ENCODE measurements around the gene GLP2R. TPM values are rescaled to one million over a fixed set of nuclear protein-coding genes. Genes with fewer than 3 reads are reported as not detected.
A peak's percentile ranks its signal among the peaks of the same experiment; 100 is the strongest.

GLP2R gene
- total RNA-seq, 4 donors from 2014 or later, result 7.2 to 17.2 (median 12.2) TPM

DNA sequence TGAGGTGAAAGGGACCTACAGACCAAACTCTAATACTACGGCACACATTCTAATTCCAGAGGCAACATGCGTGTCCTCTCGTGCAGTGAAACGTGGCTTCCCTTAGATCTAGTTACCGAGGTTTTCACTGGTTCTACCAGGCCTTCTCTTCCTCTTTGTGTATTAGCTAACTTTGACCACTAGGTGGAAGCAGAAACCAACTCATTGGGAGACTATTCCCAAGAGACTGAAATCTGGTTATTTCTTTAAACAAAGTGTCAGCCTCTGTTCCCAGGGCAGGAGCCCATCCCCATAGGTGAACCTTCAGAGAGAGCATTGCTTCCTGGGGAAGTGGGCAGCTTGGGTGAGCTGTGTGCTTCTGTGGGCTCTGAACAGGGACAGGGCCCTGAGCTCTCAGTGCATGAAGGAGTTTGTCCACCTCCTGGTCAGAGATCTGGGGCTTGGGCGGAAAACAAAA lies 99.0 kb downstream of the GLP2R start:
- Histone ChIP-seq H3K4me3 (no peak overlapping the region), H3K4me1 (peaks cover 0 to 3% (median 0%) of the 10 kb centered on the region in 4 donors), H3K27ac (no peak overlapping the region), H3K9me3 (no peaks in the 10 kb centered on the region), H3K36me3 (no peaks in the 10 kb centered on the region), H3K27me3 (no peaks in the 10 kb centered on the region)
- in situ Hi-C loops (cut with MboI; ENCODE audit: low pct_ligation_motif_present in 1 of 4, low pct_unique_long_range_greater_than_20kb in 1 of 4, low sequenced_read_pairs in 3 of 4), result loop anchor here in 2 of 4 donors (10.0 to 25.0 kb wide), 2 partner anchors 688 to 690 kb away; no protein-coding TSS in a partner anchor
- intact Hi-C loops (cut with DNase I; ENCODE audit: low total_unique reads), result loop anchor here (10.0 kb wide), 2 partner anchors 300 to 690 kb away; no protein-coding TSS in a partner anchor
- WGBS, 2 donors (ENCODE audit: low coverage in 1 of 2), result 10 to 19% methylated on average over 5 to 6 of the region's 6 CpGs
- no peak for DNase-seq
- TF ChIP-seq, protein P1, sequence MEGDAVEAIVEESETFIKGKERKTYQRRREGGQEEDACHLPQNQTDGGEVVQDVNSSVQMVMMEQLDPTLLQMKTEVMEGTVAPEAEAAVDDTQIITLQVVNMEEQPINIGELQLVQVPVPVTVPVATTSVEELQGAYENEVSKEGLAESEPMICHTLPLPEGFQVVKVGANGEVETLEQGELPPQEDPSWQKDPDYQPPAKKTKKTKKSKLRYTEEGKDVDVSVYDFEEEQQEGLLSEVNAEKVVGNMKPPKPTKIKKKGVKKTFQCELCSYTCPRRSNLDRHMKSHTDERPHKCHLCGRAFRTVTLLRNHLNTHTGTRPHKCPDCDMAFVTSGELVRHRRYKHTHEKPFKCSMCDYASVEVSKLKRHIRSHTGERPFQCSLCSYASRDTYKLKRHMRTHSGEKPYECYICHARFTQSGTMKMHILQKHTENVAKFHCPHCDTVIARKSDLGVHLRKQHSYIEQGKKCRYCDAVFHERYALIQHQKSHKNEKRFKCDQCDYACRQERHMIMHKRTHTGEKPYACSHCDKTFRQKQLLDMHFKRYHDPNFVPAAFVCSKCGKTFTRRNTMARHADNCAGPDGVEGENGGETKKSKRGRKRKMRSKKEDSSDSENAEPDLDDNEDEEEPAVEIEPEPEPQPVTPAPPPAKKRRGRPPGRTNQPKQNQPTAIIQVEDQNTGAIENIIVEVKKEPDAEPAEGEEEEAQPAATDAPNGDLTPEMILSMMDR (IDR thresholded peaks at IDR 0.05), result peak; percentile 70 to 89 (median 75)
- no peak for TF ChIP-seq POLR2AphosphoS5 (IDR thresholded peaks at IDR 0.05)

DNA sequence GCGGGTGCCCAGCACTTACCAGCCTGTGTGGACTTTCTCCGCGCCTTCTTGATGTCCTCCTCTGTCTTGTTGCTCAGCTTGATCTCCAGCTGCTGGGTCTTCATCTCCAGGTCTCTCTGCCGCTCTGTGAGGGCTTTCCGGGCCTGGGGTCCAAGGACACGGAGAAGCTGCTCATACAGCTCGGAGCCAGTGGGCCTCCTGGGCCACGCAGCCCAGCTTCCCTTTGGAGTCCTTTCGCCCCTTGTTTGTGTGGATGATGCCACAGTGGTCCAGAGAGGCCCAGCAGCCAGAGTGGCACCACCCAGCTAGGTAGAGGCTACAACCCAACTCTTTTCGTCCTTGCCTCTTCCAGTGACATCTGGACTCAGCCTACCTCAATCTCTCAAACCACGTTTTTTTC lies 99.7 kb downstream of the GLP2R start:
- 74% methylated on average over 11 of the region's 11 CpGs; no CpG with 5 or more reads in 1 of the 2 donors for WGBS, 2 donors (ENCODE audit: low coverage in 1 of 2)
- intact Hi-C loops (cut with DNase I; ENCODE audit: low total_unique reads), result loop anchor here (10.0 kb wide), 2 partner anchors 299 to 689 kb away; no protein-coding TSS in a partner anchor
- Histone ChIP-seq H3K27me3 (no peaks in the 10 kb centered on the region), H3K4me1 (peaks cover 0 to 3% (median 0%) of the 10 kb centered on the region in 4 donors), H3K4me3 (no peak overlapping the region), H3K36me3 (no peaks in the 10 kb centered on the region), H3K9me3 (no peaks in the 10 kb centered on the region), H3K27ac (no peak overlapping the region)
- in situ Hi-C loops (cut with MboI; ENCODE audit: low pct_ligation_motif_present in 1 of 4, low pct_unique_long_range_greater_than_20kb in 1 of 4, low sequenced_read_pairs in 3 of 4), result loop anchor here in 1 of 4 donors (10.0 kb wide), 1 partner anchor 689 kb away; no protein-coding TSS in a partner anchor
- TF ChIP-seq, protein P1 (IDR thresholded peaks at IDR 0.05), result no peak
- TF ChIP-seq EP300 (IDR thresholded peaks at IDR 0.05; ENCODE audit: low read depth) (no peak), POLR2A (IDR thresholded peaks at IDR 0.05) (no peak), POLR2AphosphoS5 (IDR thresholded peaks at IDR 0.05) (no peak)
- no peak for DNase-seq

DNA sequence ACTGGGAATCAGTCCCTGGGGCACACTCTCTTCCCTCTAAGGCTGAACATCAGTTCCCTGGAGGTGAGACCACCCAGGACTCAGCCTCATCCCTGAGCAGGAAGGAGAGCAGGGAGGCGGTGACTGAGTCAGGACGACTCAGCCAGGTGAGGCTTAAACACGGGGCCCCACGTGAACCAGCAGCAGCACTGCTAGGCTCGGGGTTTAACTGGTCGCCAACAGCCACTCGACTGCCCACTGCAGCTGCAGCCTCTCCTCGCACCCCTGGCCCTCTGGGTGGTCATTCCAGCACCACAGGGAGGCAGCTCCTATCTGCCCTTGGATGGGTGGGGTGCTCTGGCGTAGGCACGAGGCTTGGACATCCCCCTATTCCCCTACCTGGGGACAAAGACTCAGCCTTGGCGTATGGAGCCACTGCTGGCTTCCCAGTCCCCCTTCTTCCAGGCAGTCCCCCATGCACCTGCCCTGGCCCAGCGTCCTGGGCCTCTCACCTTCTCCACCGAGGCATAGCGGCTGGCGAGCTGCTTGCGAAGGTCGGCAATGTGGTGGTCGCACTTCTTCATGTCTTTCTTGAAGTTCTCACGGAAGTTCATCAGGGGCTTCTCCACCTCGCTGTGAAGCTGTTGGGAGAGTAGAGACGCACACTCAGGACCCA lies 100.6 kb downstream of the GLP2R start:
- 81 to 82% methylated on average over 3 to 19 of the region's 21 CpGs for WGBS, 2 donors (ENCODE audit: low coverage in 1 of 2)
- in situ Hi-C loops (cut with MboI; ENCODE audit: low pct_ligation_motif_present in 1 of 4, low pct_unique_long_range_greater_than_20kb in 1 of 4, low sequenced_read_pairs in 3 of 4) (loop anchor here in 1 of 4 donors (10.0 kb wide), 1 partner anchor 689 kb away; no protein-coding TSS in a partner anchor), intact Hi-C loops (cut with DNase I; ENCODE audit: low total_unique reads) (loop anchor here (10.0 kb wide), 2 partner anchors 299 to 689 kb away; no protein-coding TSS in a partner anchor)
- no peak for DNase-seq
- TF ChIP-seq, protein P1 (IDR thresholded peaks at IDR 0.05), result no peak
- Histone ChIP-seq H3K4me3 (no peak overlapping the region), H3K9me3 (no peaks in the 10 kb centered on the region), H3K27ac (no peak overlapping the region), H3K4me1 (peaks cover 0 to 3% (median 0%) of the 10 kb centered on the region in 4 donors), H3K36me3 (no peaks in the 10 kb centered on the region), H3K27me3 (no peaks in the 10 kb centered on the region)

DNA sequence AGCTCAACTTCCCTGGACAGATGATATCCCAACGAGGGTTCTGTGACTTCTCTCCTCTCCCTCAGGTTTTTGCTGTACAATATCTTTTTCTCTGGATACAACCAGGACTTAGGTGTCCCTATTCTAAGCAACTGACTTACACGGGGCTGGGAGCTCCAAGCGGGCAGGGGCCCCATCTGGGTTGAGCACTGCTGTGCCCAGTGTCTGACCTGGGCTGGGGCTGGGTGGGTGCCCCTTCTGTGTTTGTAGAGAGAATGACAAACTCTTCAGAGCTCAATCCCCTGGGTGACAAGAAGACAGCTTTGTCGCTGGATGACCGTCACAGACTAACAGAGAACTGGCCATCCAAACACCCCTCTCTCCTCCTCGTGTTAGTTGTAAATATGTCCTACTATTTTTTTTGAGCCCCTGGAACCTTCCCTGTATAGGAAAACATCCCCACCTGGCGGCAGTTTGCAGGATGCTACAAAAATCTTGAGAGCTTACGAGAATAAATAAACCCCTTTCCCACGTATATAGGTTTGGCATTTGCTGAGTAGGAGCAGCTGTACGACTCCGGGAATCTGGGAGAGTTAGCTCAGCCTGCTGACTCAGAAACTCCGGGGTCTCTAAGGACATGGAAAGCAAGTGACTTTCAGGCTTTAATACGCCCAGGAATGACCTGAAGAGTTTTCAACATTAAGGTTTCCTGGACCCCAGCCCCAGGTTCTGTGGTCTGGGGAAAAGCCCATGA lies 103.0 kb downstream of the GLP2R start:
- Histone ChIP-seq H3K36me3 (no peaks in the 10 kb centered on the region), H3K27ac (peak overlapping the region in 3 of 4 donors; percentile 3 to 43 (median 38)), H3K9me3 (no peaks in the 10 kb centered on the region), H3K4me1 (peaks cover 0 to 3% (median 0%) of the 10 kb centered on the region in 4 donors), H3K27me3 (no peaks in the 10 kb centered on the region), H3K4me3 (no peak overlapping the region)
- in situ Hi-C loops (cut with MboI; ENCODE audit: low pct_ligation_motif_present in 1 of 4, low pct_unique_long_range_greater_than_20kb in 1 of 4, low sequenced_read_pairs in 3 of 4) (loop anchor here in 1 of 4 donors (10.0 kb wide), 1 partner anchor 686 kb away; no protein-coding TSS in a partner anchor), intact Hi-C loops (cut with DNase I; ENCODE audit: low total_unique reads) (loop anchor here (10.0 kb wide), 2 partner anchors 296 to 686 kb away; no protein-coding TSS in a partner anchor)
- WGBS, 2 donors (ENCODE audit: low coverage in 1 of 2), result 14 to 42% methylated on average over 8 to 13 of the region's 13 CpGs
- DNase-seq, result no peak
- no peak for TF ChIP-seq POLR2A (IDR thresholded peaks at IDR 0.05)
- TF ChIP-seq, protein P1 (IDR thresholded peaks at IDR 0.05), result peak in 4 of 5 experiments; percentile 23 to 40 (median 24)
